CD4-positive, alpha-beta T cell treated with Interleukin-10 for 1 hour (primary cell): ENCODE data around the gene CNIH3.
A peak's percentile ranks its signal among the peaks of the same experiment; 100 is the strongest.

Source experiments
- DNase-seq: peaks from one replicate; pipeline ENCODE4 v3.0.0-alpha.2; 2020

Gene CNIH3

GRCh38 chr1:224616756-224617409 is 766 bp downstream of the CNIH3 start:
- no peak for DNase-seq

GRCh38 chr1:224617410-224618355 is 1.6 kb downstream of the CNIH3 start:
- DNase-seq, result no peak

DNA sequence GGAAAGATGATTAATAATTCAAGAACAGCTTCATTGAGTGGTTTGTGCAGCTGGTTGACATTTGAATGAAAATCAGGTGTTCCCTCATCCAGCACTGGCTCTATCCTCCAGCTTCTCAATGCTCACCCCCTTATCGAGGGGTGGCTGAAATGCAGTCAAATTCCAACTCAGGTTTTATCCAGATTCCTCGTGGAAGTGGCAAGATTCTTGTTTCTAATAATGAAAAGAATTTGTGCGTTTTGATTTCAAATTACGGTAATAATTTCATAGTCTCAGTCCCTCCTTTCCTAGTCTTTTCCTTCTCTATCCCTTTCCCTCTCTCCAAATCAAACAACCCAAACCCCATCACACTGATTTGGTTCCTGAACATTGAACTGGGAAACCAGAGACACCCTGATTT is 3.1 kb downstream of the CNIH3 start:
- no peak for DNase-seq

DNA sequence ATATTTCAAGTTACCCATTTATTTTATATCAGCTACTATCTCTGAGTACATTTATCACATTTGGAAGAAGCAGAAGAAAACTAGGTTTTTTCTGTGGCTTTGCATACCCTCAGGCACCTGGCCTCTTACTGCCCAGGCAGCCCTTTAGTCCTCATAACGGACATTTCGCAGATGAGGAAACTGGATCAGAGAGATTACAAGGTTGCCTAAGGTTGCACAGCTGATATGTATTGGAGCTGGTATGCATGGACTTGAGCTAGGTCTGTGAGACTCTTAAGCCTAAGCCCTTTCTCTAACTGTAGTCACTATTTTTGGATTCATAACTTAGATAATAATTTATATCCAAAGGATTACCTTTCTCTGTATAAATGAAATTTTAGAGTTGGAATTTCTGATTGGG is 4.0 kb downstream of the CNIH3 start:
- no peak for DNase-seq

DNA sequence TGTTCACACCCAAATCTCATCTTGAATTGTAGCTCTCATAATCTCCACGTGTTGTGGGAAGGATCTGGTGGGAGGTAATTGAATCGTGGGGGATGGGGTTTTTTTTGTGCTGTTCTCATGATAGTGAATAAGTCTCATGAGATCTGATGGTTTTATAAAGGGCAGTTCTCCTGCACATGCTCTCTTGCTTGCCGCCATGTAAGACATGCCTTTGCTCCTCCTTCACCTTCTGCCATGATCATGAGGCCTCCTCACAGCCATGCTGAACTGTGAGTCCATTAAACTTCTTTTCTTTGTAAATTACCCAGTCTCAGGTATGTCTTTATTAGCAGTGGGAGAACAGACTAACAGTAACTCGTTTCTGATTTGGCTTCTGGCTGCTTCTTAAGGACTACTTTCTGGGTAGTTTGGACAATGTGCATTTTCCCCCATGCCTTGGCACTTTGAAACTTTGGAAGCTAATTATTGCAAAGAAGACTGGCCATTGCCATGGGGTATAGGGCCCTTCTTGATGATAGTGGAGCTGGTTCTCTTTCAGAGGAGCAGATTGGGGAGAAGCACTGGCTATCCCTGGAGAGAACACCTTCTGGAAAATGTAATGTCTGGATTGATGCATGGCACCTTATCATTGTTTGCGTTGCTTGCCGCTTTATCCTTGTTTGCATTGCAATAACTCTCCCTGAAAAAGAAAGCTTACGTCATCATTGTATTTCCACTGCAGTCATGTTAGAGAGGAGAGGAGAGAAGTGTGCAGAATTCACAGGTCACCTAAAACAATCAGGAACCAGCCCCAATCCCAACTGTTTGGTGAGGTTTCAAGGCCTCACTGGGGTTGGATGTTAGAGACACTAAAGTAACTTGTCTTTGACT is 5.9 kb downstream of the CNIH3 start:
- DNase-seq, result no peak

GRCh38 chr1:224622831-224623230 is 6.7 kb downstream of the CNIH3 start:
- no peak for DNase-seq

- DNase-seq, result no peak
These were observed 7.2 kb downstream of the CNIH3 start for GRCh38 chr1:224623310-224623714.

DNA sequence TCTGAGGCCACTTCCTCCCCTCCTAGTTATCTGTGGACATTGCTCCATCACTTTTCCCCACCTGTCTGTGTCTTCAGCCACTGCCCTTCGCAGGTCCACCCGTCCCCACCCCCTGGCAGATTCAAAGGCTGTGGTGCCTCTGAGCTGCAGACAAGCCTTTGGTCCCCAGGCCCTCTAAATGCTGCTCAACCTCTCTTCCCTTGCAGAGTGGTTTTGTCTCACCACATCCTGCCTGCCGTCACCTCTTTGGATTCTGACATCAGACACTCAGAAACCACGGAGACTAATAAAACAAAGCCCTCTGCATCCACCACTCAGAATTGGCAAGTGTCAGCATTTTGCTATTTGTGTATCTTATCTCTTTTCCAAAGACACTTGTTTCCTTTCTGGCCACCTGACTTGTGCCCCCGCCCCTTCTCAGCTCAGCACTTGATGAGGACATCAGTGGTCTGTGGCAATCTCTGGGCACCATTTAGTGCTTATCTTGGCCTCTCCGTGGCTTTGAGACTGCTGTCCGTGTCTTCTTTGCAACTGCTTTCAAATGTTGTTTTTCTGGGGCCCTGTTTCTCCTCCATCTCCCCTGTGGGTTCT is 7.7 kb downstream of the CNIH3 start:
- peak; percentile 89 for DNase-seq

DNA sequence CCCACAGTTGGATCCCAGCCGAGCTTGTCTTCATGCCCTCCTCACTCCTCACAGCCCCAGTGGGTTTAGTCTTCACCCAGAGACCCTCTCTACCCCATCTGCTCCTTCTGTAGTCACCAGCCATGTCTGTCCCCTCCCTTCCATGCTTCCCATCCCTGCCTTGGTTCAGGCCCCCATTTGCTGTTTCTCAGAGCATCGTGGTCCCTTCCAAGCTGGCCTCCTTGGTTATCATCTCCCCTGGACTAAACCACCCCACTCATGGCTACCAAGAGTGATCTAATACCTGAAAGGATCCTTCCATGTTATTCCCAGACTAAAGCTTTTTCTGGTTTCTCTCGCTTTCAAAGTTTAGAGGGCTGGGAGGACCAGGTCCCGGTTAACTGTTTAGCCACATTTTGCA is 8.3 kb downstream of the CNIH3 start:
- no peak for DNase-seq

- DNase-seq, result no peak
These were observed 9.9 kb downstream of the CNIH3 start for GRCh38 chr1:224626042-224626441.

DNA sequence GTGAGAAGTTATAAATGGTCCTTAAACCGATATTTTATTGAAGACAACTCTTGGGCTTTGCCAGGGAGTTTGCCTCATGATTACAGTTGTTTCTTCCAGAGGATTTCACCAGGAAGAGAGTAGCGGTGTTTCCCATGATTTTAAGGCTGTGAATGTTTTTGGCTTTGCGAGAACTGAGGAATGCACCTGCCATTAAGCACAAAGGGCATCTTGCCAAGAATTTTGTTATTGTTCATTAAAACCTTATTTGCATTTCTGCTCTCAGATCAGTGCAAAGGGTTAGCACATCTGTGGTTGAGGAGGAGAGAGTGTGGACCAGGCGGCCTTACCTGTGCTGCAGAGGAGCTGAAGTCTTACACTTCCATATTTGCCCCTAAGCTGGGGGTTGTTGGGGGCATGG is 13.8 kb downstream of the CNIH3 start:
- no peak for DNase-seq

DNA sequence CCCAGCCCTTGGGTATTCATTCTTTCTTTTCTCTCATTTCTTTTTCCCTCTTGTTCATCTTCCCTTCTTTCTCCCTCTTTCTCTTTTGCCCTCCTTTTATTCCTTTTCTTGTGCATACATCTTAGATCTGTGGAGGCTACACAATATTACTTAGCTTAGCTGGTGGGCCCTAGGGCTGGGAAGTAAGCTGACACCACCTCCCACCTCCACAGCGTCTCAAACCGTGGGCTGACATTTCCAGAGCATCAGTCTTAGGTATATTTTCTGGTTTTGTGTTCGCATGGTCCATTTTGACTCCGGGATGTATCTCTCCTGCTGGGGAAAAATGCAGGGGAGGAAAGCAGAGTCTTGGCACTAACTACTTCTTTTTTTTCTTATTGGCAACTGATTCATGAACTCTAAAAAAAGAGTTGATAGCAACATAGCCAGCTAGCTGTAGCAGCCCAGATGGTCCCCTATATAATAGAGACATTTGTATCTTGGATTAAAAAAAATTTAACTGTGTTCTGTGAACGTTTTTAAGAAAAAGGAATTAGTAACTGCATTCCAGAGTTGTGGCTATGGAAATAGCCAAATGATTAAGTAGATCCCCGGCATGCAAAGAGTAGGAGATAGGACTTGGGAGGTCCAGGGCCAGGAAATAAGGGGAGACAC is 15.5 kb downstream of the CNIH3 start:
- DNase-seq, result no peak

DNA sequence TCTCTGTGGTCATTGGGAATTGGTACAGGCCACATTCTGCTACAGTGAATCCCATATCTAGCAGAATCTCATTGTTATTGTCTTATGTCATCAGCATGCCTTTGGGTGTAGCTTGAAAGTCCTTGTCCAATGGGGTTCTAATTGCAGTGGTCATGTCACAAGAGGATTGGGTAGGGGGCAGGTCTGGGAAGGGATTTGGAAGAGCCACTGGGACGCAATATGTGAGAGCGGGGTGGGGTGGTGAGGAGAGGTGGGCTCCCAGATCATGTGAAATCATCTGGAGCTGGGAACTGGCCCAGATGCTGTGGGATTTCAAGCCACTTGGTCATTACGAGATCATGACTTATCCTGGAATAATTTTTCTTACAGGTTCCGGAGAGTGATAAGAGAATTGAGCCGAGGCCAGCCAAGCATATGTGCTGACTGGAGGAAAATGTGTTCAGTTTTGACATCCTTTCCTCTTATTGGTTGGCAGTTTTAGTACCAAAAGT is 16.3 kb downstream of the CNIH3 start:
- DNase-seq, result no peak

GRCh38 chr1:224632921-224633321 is 16.8 kb downstream of the CNIH3 start:
- no peak for DNase-seq

- no peak for DNase-seq
These were observed 19.2 kb downstream of the CNIH3 start for GRCh38 chr1:224635356-224635755.

- DNase-seq, result no peak
These were observed 21.4 kb downstream of the CNIH3 start for GRCh38 chr1:224637515-224637914.

DNA sequence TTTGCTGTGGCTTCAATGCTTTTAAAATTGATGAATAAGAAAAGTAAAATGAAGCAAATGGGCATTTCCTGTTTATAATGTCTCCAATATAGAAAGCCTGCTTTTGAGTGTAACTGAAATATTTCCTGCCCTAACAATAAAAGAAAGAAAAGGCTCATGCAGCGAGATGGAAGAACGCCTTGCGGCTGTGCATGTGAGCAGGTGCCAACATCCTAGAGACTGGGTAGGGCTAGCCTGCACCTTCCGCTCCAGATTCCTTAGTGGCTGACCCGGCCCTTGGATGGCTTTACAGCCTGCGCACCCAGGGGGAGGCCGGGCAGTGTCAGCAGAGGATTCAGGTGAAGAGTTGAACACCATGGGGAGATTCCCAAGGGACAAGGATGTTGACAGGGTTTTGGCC is 21.8 kb downstream of the CNIH3 start:
- no peak for DNase-seq

- no peak for DNase-seq
These were observed 23.4 kb downstream of the CNIH3 start for GRCh38 chr1:224639426-224639975.

- no peak for DNase-seq
These were observed 23.9 kb downstream of the CNIH3 start for GRCh38 chr1:224640018-224640417.

- no peak for DNase-seq
These were observed 24.5 kb downstream of the CNIH3 start for GRCh38 chr1:224640587-224640986.

DNA sequence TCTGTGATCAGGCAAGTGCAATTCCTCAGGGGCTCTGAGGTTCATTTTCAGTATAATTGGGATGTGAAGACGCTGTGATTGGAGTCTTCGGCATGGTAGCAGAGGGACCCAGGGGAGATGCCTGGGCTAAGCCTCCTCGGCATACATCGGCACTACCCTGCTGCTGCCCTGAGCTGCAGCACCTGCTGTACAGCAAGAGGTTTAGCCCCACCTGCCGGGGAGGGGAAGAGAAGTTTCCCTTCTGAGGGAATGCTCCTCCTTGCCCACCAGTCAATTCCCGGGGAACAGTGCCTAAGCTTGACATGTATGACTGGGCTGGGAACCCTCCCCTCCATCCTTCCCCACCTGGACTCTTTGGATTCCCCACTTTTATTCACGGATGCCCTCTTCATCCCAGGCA is 24.9 kb downstream of the CNIH3 start:
- DNase-seq, result no peak

DNA sequence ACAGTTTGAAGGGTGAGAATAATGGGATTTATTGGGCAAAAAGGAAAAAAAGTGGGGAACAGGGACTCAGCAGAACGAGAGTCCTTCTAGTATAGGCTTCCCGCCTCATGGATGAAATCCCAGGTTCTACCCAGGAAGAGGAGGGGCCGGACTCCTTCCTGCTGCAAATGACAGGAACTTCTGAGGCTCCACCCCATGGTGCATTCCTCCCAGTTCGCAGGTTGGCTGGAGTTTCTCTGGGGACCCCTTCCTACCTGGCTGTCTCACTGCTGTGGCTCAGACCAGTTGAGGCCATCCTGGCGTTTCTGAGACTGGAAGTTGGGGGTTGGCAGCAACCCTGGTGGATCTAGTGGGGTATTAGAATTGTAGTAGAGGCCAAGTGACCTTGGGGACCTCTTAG is 27.5 kb downstream of the CNIH3 start:
- no peak for DNase-seq
